Measurements from ENCODE around the gene XCL2. TPM values are rescaled to one million over a fixed set of nuclear protein-coding genes. Genes with fewer than 3 reads are reported as not detected.
A peak's percentile ranks its signal among the peaks of the same experiment; 100 is the strongest.
"Not testable (repeated sequence)": the region's sequence is repeated elsewhere in the genome, so short reads cannot be mapped to it uniquely, and the experiment has no call there.

XCL2 gene
- polyA plus RNA-seq, 1 experiment = not detected

- no peaks in the 10 kb centered on the region for H3K9me3 ChIP-seq (ENCODE audit: control insufficient read depth, insufficient read depth, low read length)
- no peaks in the 10 kb centered on the region for H3K27me3 ChIP-seq (ENCODE audit: control insufficient read depth, insufficient read depth, low read length)
- ChIA-PET POLR2A (no interaction called here), CTCF (interaction anchor here (0.8 kb wide), 1 partner anchor 209 kb away, joined by 3 read pairs; no protein-coding TSS in a partner anchor)
- DNase-seq (ENCODE audit: low read depth, low spot score) = no peak
- no peak overlapping the region for H3K4me3 ChIP-seq (ENCODE audit: low read depth, low read length)
- H3K27ac ChIP-seq (ENCODE audit: low read depth, low read length) = no peak overlapping the region
- TF ChIP-seq CTCF (IDR thresholded peaks at IDR 0.05; ENCODE audit: low read depth, low read length) = no peak
Measured at GRCh38 chr1:168551688-168552087, 7.9 kb upstream of the XCL2 start.

GRCh38 chr1:168550971-168551370 is 7.2 kb upstream of the XCL2 start:
- Histone ChIP-seq H3K27me3 (ENCODE audit: control insufficient read depth, insufficient read depth, low read length) (no peaks in the 10 kb centered on the region), H3K9me3 (ENCODE audit: control insufficient read depth, insufficient read depth, low read length) (no peaks in the 10 kb centered on the region), H3K27ac (ENCODE audit: low read depth, low read length) (no peak overlapping the region), H3K4me3 (ENCODE audit: low read depth, low read length) (no peak overlapping the region)
- no peak for TF ChIP-seq CTCF (IDR thresholded peaks at IDR 0.05; ENCODE audit: low read depth, low read length)
- no peak for DNase-seq (ENCODE audit: low read depth, low spot score)
- CTCF ChIA-PET = interaction anchor here (1.0 kb wide), 1 partner anchor 208 kb away, joined by 3 read pairs; no protein-coding TSS in a partner anchor
- POLR2A ChIA-PET = no interaction called here

- H3K27ac ChIP-seq (ENCODE audit: low read depth, low read length); CTCF ChIA-PET; H3K27me3 ChIP-seq (ENCODE audit: control insufficient read depth, insufficient read depth, low read length); H3K4me3 ChIP-seq (ENCODE audit: low read depth, low read length); POLR2A ChIA-PET; DNase-seq (ENCODE audit: low read depth, low spot score); H3K9me3 ChIP-seq (ENCODE audit: control insufficient read depth, insufficient read depth, low read length): not testable (repeated sequence)
Measured at GRCh38 chr1:168546553-168546895, 2.7 kb upstream of the XCL2 start.

GRCh38 chr1:168545678-168546552 is 2.1 kb upstream of the XCL2 start:
- CTCF ChIA-PET = interaction anchor here (1.1 kb wide), 1 partner anchor 11 kb away, joined by 3 read pairs; no protein-coding TSS in a partner anchor

GRCh38 chr1:168542978-168543377 is 819 bp downstream of the XCL2 start:
- H3K9me3 ChIP-seq (ENCODE audit: control insufficient read depth, insufficient read depth, low read length); H3K27me3 ChIP-seq (ENCODE audit: control insufficient read depth, insufficient read depth, low read length); CTCF ChIA-PET; H3K27ac ChIP-seq (ENCODE audit: low read depth, low read length); DNase-seq (ENCODE audit: low read depth, low spot score); H3K4me3 ChIP-seq (ENCODE audit: low read depth, low read length); POLR2A ChIA-PET: not testable (repeated sequence)

More at GRCh38 chr1:168545678-168546552, 2.1 kb upstream of the XCL2 start:
- POLR2A ChIA-PET; H3K4me3 ChIP-seq (ENCODE audit: low read depth, low read length); H3K27ac ChIP-seq (ENCODE audit: low read depth, low read length); H3K9me3 ChIP-seq (ENCODE audit: control insufficient read depth, insufficient read depth, low read length); H3K27me3 ChIP-seq (ENCODE audit: control insufficient read depth, insufficient read depth, low read length): not testable (repeated sequence)
- peak; percentile 1 for DNase-seq (ENCODE audit: low read depth, low spot score)
- TF ChIP-seq CTCF (IDR thresholded peaks at IDR 0.05; ENCODE audit: low read depth, low read length) = peak; percentile 53

GRCh38 chr1:168540798-168541197 is 3.0 kb downstream of the XCL2 start:
- H3K4me3 ChIP-seq (ENCODE audit: low read depth, low read length); H3K27ac ChIP-seq (ENCODE audit: low read depth, low read length); CTCF ChIA-PET; H3K9me3 ChIP-seq (ENCODE audit: control insufficient read depth, insufficient read depth, low read length); DNase-seq (ENCODE audit: low read depth, low spot score); H3K27me3 ChIP-seq (ENCODE audit: control insufficient read depth, insufficient read depth, low read length); POLR2A ChIA-PET: not testable (repeated sequence)
